SK-N-SH (cell line): ENCODE measurements around the gene ALPI.

Experiments
- ELF1 ChIP-seq: IDR thresholded peaks from 2 replicates; pipeline ENCODE4 v1.4.0; 2012
- EP300 ChIP-seq, 2 experiments: IDR thresholded peaks; 2 replicates each; pipeline versions ENCODE4 v1.4.0 to v1.6.1; 2012; ENCODE audit warnings: borderline replicate concordance in 1 of 2, low read depth in 1 of 2, low read length in 1 of 2
- FOXM1 ChIP-seq: IDR thresholded peaks from 2 replicates; pipeline ENCODE4 v1.4.0; 2012; ENCODE audit warnings: low read depth, mild to moderate bottlenecking
- MXI1 ChIP-seq: IDR thresholded peaks from 2 replicates; pipeline ENCODE4 v1.6.1; 2012; ENCODE audit warnings: mild to moderate bottlenecking, low read depth, low read length, improper control_type of control experiment
- POLR2AphosphoS5 ChIP-seq: IDR thresholded peaks from 2 replicates; pipeline ENCODE4 v1.6.1; 2012; ENCODE audit warnings: low read depth, low read length
- RCOR1 ChIP-seq: fragments of 150-350 bp; IDR thresholded peaks from 2 replicates; pipeline ENCODE4 v1.6.1; 2017; ENCODE audit warnings: antibody characterized with exemption, low read length
- SIN3A ChIP-seq: IDR thresholded peaks from 2 replicates; pipeline ENCODE4 v1.6.1; 2012; ENCODE audit warnings: low read depth, mild to moderate bottlenecking, low read length, moderate library complexity, borderline replicate concordance
- SMC3 ChIP-seq: IDR thresholded peaks from 2 replicates; pipeline ENCODE4 v1.6.1; 2012; ENCODE audit warnings: low read depth, low read length, improper control_type of control experiment
- TAF1 ChIP-seq: IDR thresholded peaks from 2 replicates; pipeline ENCODE4 v1.6.1; 2012; ENCODE audit warnings: low read depth, mild to moderate bottlenecking, low read length, moderate library complexity, borderline replicate concordance
- YY1 ChIP-seq: IDR thresholded peaks from 2 replicates; pipeline ENCODE4 v1.4.0; 2012; ENCODE audit warnings: low read depth, mild to moderate bottlenecking
- TF ChIP-seq, protein P1 (sequence below): IDR thresholded peaks from 2 replicates; pipeline ENCODE4 v1.4.0; 2012; ENCODE audit warnings: low read depth, borderline replicate concordance
- TF ChIP-seq, protein P2 (sequence below): fragments of 200-600 bp; sonication (generic); IDR thresholded peaks from 2 replicates; pipeline ENCODE4 v1.6.1; 2017; ENCODE audit warnings: antibody characterized with exemption, mild to moderate bottlenecking, moderate library complexity
- TF ChIP-seq, protein P3 (sequence below): fragments of 150-350 bp; IDR thresholded peaks from 2 replicates; pipeline ENCODE4 v1.6.1; 2017; ENCODE audit warnings: antibody characterized with exemption, low read length, low read depth, borderline replicate concordance
- TF ChIP-seq, protein P4 (sequence below): IDR thresholded peaks from 2 replicates; pipeline ENCODE4 v1.4.0; 2012; ENCODE audit warnings: low read depth

DNA sequence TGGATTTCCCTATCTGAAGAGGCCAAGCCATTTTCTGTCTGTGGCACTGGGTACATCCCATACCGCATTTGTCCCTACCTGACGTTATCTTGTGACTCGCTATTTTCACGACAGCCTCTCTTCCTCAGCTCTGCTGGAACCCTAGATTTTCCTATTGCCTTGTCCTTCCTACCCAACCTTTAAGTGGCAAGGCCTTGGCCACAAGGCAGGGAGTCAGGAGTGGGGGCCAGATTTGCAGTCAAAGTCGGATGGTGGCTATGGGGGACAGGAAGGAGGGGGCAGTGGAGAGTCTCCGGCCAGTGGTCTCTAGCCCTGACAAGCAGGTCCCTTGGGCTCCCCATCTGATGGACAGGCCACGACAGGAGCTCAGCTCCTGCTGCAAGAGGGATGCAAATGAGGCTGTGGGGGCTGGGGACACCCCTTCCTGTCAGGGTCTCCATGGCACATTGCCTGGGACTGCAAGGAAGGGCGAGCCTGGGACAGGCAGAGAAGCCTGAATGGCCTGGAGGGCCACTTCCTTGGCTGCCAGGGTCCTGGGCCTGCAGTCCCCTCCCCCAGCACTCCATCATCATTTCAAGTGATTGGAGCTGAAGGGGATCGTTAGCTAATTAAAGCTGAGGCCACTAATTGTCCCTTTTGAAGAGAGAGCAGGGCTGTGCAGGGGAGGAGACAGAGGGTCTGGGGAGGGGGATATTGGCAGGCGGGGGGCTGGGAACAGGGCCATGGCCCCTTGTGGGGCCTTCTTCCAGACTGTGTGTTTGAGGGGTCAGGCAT, 37.9 kb downstream of the ALPI start:
- TF ChIP-seq, protein P1, sequence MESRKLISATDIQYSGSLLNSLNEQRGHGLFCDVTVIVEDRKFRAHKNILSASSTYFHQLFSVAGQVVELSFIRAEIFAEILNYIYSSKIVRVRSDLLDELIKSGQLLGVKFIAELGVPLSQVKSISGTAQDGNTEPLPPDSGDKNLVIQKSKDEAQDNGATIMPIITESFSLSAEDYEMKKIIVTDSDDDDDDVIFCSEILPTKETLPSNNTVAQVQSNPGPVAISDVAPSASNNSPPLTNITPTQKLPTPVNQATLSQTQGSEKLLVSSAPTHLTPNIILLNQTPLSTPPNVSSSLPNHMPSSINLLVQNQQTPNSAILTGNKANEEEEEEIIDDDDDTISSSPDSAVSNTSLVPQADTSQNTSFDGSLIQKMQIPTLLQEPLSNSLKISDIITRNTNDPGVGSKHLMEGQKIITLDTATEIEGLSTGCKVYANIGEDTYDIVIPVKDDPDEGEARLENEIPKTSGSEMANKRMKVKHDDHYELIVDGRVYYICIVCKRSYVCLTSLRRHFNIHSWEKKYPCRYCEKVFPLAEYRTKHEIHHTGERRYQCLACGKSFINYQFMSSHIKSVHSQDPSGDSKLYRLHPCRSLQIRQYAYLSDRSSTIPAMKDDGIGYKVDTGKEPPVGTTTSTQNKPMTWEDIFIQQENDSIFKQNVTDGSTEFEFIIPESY, result no peak
- TF ChIP-seq, protein P2, sequence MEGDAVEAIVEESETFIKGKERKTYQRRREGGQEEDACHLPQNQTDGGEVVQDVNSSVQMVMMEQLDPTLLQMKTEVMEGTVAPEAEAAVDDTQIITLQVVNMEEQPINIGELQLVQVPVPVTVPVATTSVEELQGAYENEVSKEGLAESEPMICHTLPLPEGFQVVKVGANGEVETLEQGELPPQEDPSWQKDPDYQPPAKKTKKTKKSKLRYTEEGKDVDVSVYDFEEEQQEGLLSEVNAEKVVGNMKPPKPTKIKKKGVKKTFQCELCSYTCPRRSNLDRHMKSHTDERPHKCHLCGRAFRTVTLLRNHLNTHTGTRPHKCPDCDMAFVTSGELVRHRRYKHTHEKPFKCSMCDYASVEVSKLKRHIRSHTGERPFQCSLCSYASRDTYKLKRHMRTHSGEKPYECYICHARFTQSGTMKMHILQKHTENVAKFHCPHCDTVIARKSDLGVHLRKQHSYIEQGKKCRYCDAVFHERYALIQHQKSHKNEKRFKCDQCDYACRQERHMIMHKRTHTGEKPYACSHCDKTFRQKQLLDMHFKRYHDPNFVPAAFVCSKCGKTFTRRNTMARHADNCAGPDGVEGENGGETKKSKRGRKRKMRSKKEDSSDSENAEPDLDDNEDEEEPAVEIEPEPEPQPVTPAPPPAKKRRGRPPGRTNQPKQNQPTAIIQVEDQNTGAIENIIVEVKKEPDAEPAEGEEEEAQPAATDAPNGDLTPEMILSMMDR, result no peak
- TF ChIP-seq ELF1, result no peak
- TF ChIP-seq FOXM1, result no peak
- TF ChIP-seq, protein P3, sequence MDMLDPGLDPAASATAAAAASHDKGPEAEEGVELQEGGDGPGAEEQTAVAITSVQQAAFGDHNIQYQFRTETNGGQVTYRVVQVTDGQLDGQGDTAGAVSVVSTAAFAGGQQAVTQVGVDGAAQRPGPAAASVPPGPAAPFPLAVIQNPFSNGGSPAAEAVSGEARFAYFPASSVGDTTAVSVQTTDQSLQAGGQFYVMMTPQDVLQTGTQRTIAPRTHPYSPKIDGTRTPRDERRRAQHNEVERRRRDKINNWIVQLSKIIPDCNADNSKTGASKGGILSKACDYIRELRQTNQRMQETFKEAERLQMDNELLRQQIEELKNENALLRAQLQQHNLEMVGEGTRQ, result no peak
- TF ChIP-seq YY1, result no peak
- TF ChIP-seq MXI1, result no peak
- TF ChIP-seq POLR2AphosphoS5, result no peak
- TF ChIP-seq SIN3A, result no peak
- TF ChIP-seq, protein P4, sequence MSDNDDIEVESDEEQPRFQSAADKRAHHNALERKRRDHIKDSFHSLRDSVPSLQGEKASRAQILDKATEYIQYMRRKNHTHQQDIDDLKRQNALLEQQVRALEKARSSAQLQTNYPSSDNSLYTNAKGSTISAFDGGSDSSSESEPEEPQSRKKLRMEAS, result no peak
- TF ChIP-seq EP300 (IDR thresholded peaks at IDR 0.05; ENCODE audit: borderline replicate concordance in 1 of 2, low read depth in 1 of 2, low read length in 1 of 2), result no peak
- TF ChIP-seq TAF1, result no peak
- no peak for TF ChIP-seq SMC3
- no peak for TF ChIP-seq RCOR1
